ENCODE measurements around the gene PPP1CB.

- TF ChIP-seq CTCF (IDR thresholded peaks at IDR 0.05; ENCODE audit: low read depth, low read length, poor library complexity, severe bottlenecking) (no peak), EZH2phosphoT487 (IDR thresholded peaks at IDR 0.05; ENCODE audit: borderline replicate concordance, low read length) (no peak)
Measured at GRCh38 chr2:28721601-28722191, 29.9 kb upstream of the PPP1CB start.

Measured in DOHH2 (cell line).